IPS-NIHi7 (cell line): ENCODE results near the gene RDH5.

Experiments used
- DNase-seq: peaks from one replicate; pipeline ENCODE4 v3.0.0; 2012; ENCODE audit warnings: mixed read lengths; ENCODE audit errors: extremely low spot score

The RDH5 gene

GRCh38 chr12:55728186-55728938 is 8.2 kb downstream of the RDH5 start:
- no peak for DNase-seq

GRCh38 chr12:55728939-55729818 is 9.0 kb downstream of the RDH5 start, which contains the start of gene CD63:
Gene CD63, minus strand, starts transcription at chr12:55729009. Its CDS starts 668 bp downstream, at chr12:55728341.
- peak; percentile 88 for DNase-seq

GRCh38 chr12:55729819-55730818 is 9.9 kb downstream of the RDH5 start:
- no peak for DNase-seq

GRCh38 chr12:55732288-55732687 is 12.1 kb downstream of the RDH5 start:
- no peak for DNase-seq

- DNase-seq: no peak
Measured at GRCh38 chr12:55733021-55733555, 12.9 kb downstream of the RDH5 start.

GRCh38 chr12:55733858-55734257 is 13.7 kb downstream of the RDH5 start:
- no peak for DNase-seq

- no peak for DNase-seq
Measured at GRCh38 chr12:55734595-55734994, 14.4 kb downstream of the RDH5 start.

- DNase-seq: no peak
Measured at GRCh38 chr12:55736076-55736475, 15.9 kb downstream of the RDH5 start.

- peak; percentile 81 for DNase-seq
Measured at GRCh38 chr12:55736780-55737580, 16.8 kb downstream of the RDH5 start.

- DNase-seq: no peak
Measured at GRCh38 chr12:55737581-55738122, 17.5 kb downstream of the RDH5 start.

- peak; percentile 76 for DNase-seq
Measured at GRCh38 chr12:55738123-55739024, 18.2 kb downstream of the RDH5 start.

- no peak for DNase-seq
Measured at GRCh38 chr12:55739025-55739378, 18.8 kb downstream of the RDH5 start.

- no peak for DNase-seq
Measured at GRCh38 chr12:55741931-55742680, 21.9 kb downstream of the RDH5 start.

- DNase-seq: peak; percentile 78
Measured at GRCh38 chr12:55742719-55743405, 22.7 kb downstream of the RDH5 start, which contains the start of gene GDF11. Gene GDF11, plus strand, starts transcription at chr12:55743122. Its CDS starts 195 bp downstream, at chr12:55743317.

- peak; percentile 45 for DNase-seq
Measured at GRCh38 chr12:55743406-55744339, 23.5 kb downstream of the RDH5 start.

- DNase-seq: no peak
Measured at GRCh38 chr12:55744340-55745030, 24.3 kb downstream of the RDH5 start.
